NK-92 (cell line): ENCODE measurements around the gene HELZ.
"Not testable (repeated sequence)": the region's sequence is repeated elsewhere in the genome, so short reads cannot be mapped to it uniquely, and the experiment has no call there.

ENCODE experiments used
- DNase-seq: peaks from one replicate; lab custom pipeline; 2025; ENCODE audit not compliant: unreplicated experiment; lab: John Stamatoyannopoulos, UW

Gene HELZ

GRCh38 chr17:67054011-67054591 lies 190.9 kb downstream of the HELZ start:
- no peak for DNase-seq

- no peak for DNase-seq
Measured at GRCh38 chr17:67053438-67054000, 191.5 kb downstream of the HELZ start.

GRCh38 chr17:67052720-67053437 lies 192.1 kb downstream of the HELZ start:
- no peak for DNase-seq

GRCh38 chr17:67051837-67052236 lies 193.2 kb downstream of the HELZ start:
- no peak for DNase-seq

DNA sequence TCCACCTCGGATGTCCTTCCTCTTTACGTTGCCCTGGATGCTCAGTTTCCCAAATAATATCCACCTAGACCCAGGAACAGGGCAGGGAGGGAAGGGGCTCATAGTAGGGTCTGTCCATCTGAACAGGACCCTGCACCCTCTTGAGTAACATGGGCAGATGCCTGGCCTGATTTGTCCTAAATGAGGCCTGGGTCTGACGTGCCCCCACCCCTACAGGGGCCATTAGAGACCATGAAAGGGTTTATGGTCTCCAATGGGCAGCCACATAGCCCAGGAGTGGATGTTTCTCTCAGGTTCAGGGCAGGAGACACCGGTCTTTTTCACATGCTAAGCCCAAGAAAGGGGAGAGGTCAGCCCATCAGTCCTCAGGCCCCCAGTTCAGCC lies 193.8 kb downstream of the HELZ start:
- no peak for DNase-seq

- no peak for DNase-seq
Measured at GRCh38 chr17:67050471-67051154, 194.4 kb downstream of the HELZ start.

GRCh38 chr17:67050066-67050465 lies 194.9 kb downstream of the HELZ start:
- no peak for DNase-seq

- DNase-seq, result no peak
Measured at GRCh38 chr17:67049025-67049739, 195.8 kb downstream of the HELZ start.

DNA sequence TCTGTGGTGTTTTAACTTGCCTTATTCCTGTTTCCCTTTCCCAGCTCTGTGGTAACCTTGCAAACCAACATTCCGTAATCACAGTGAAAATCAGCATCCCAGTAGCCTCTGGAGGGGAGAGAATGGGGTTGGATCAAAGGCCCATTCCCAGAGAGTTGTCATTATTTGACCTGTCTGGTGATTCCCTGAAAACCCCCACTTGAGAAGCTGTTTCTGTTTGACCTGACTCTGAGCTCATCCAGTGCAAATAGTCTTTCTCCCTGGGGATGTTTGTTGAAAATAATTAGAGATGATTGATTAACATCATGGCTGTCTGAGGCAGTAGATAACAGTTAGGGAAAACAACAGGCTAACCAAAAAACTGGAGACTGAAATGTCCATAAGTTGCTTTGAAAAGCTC lies 197.6 kb downstream of the HELZ start:
- no peak for DNase-seq

DNA sequence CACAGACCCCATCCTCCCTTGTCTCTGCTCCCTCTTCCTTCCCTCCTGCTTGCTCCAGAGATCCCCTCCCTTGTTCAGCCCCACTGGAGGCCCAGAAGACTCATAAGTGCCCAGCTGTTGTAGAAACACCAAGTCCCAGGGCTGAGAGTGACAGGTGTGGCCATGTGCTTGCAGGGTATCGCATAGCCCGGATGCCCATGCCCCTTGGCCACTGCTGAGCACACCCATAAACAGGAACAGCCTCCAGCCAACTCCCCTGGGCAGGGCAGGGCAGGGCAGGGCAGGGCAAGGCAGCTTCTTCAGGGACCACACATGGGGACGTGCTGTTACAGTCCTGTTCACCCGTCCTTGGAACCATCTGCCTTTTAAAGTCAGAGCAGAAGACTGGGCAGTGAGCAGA lies 198.6 kb downstream of the HELZ start:
- no peak for DNase-seq

GRCh38 chr17:67044940-67045339 lies 200.1 kb downstream of the HELZ start:
- no peak for DNase-seq

- no peak for DNase-seq
Measured at GRCh38 chr17:67044016-67044772, 200.8 kb downstream of the HELZ start, which contains the start of gene CACNG1. Gene CACNG1 (plus strand): TSS chr17:67044554. CDS start chr17:67044661, 107 bp downstream.

GRCh38 chr17:67043283-67043682 lies 201.7 kb downstream of the HELZ start:
- no peak for DNase-seq

GRCh38 chr17:67041941-67042899 lies 202.8 kb downstream of the HELZ start:
- no peak for DNase-seq

GRCh38 chr17:67041531-67041930 lies 203.5 kb downstream of the HELZ start:
- DNase-seq, result no peak

DNA sequence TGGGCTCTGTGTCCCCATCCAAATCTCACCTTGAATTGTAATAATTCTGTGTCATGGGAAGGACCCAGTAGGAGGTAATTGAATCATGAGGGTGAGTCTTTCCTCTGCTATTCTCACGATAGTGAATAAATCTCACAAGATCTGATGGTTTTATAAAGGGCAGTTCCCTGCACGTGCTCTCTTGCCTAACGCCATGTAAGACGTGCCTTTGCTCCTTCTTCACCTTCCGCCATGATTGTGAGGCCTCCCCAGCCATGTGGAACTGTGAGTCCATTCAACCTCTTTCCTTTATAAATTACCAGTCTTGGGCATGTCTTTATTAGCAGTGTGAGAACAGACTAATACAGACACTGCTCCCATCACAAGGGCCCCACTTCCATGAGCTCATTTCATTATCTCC lies 203.9 kb downstream of the HELZ start:
- not testable (repeated sequence) for DNase-seq

GRCh38 chr17:67040652-67041051 lies 204.3 kb downstream of the HELZ start:
- DNase-seq, result no peak

DNA sequence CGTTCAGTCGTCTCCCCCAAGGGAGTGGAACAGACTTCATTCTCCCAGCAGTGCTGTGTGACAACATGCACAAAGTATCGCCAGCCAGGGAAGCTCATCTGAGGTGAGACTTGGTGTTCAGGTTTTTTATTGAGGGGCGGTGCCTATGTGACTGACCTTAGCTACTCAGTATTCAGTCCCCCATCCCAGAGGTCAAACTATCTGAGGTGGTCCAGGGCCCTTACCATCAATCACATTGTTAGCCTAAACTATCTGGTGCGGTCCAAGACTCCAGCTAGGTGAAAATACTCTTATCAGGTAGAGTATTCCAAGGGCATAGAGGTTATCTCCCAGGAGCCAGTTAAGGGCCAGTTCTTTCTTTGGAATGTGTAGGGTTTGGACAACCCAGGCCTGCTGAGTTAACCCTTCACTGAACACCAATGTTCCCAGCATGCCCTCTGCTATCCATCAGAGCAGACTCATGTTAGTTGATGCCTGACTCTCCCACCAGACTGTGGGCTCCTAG lies 206.1 kb downstream of the HELZ start:
- no peak for DNase-seq
